ENCODE measurements around the gene ELMOD3.
"Not testable (repeated sequence)": the region's sequence is repeated elsewhere in the genome, so short reads cannot be mapped to it uniquely, and the experiment has no call there.

Gene ELMOD3

DNA sequence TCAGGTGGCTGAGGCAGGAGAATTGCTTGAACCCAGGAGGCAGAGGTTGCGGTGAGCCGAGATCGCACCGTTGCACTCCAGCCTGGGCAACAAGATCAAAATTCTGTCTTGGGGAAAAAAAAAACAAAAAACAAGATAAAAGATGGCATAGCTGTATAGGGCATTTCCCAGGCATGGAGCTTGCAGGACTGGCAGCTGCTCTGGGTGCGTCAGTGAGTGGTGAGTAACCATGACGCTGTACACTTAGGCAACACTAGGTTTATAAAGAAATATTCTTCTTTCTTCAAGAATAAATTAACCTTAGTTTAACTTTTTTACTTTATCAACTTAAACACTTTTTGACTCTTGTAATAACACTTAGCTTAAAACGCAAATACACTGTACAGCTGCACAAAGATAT lies 42.2 kb upstream of the ELMOD3 start:
- CTCF ChIA-PET, result interaction anchor here (1.4 to 1.8 kb wide), 2 partner anchors 24 to 295 kb away, joined by 3 to 4 read pairs; no protein-coding TSS in a partner anchor
- no peak overlapping the region for H3K4me3 ChIP-seq (ENCODE audit: control insufficient read depth in 1 of 7, extremely low read depth in 1 of 7, insufficient read depth in 4 of 7, low read depth in 2 of 7, low read length in 6 of 7)
- DNase-seq, result no peak

DNA sequence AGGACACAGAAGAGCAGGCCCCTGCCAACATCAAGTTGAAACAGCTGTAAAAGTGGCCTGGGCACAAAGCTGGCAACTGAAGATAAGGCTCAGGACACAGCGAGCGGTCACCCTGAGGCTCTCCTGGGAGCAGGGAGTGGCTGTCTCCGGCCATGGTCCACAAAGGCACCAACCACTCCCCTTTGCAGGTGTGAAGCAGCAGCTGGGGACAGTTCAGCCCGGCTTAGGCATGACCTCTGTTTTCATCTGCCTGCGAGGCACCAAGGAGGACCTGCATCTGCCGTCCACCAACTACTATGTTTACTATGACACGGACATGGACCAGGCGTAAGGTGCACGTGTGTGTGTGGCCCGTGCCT lies 39.7 kb upstream of the ELMOD3 start:
- Histone ChIP-seq H3K4me3 (ENCODE audit: control insufficient read depth in 1 of 7, extremely low read depth in 1 of 7, insufficient read depth in 4 of 7, low read depth in 2 of 7, low read length in 6 of 7) (no peak overlapping the region), H3K27me3 (replicated peaks in 2 of 5; ENCODE audit: control insufficient read depth in 4 of 5, insufficient read depth in 5 of 5, low read length in 4 of 5) (no peaks in the 10 kb centered on the region), H3K9me3 (ENCODE audit: control extremely low read depth in 1 of 5, control insufficient read depth in 4 of 5, insufficient read depth in 2 of 5, low read depth in 1 of 5, low read length in 4 of 5) (no peaks in the 10 kb centered on the region), H3K27ac (ENCODE audit: insufficient read depth in 1 of 2, low read depth in 1 of 2, low read length in 2 of 2, poor library complexity in 1 of 2, severe bottlenecking in 2 of 2) (no peak overlapping the region), H3K36me3 (ENCODE audit: control insufficient read depth in 4 of 4, insufficient read depth in 4 of 4, low read length in 3 of 4) (peaks cover 11 to 50% (median 28%) of the 10 kb centered on the region in 4 experiments), H3K4me1 (ENCODE audit: control extremely low read depth in 1 of 4, control insufficient read depth in 4 of 4, insufficient read depth in 4 of 4, low read length in 3 of 4) (peaks cover 0 to 7% (median 2%) of the 10 kb centered on the region in 4 experiments)
- no peak for DNase-seq
- WGBS (ENCODE audit: insufficient coverage), result over 99% methylated on average over 10 of the region's 10 CpGs
- POLR2A ChIA-PET, result no interaction called here
- CTCF ChIA-PET, result interaction anchor here (1.6 to 2.5 kb wide), 3 partner anchors 9 to 14 kb away, joined by 3 to 13 read pairs (median 3); no protein-coding TSS in a partner anchor

More for the DNA sequence above, 42.2 kb upstream of the ELMOD3 start:
- Histone ChIP-seq H3K27ac (ENCODE audit: insufficient read depth in 1 of 2, low read depth in 1 of 2, low read length in 2 of 2, poor library complexity in 1 of 2, severe bottlenecking in 2 of 2) (no peak overlapping the region), H3K4me1 (ENCODE audit: control extremely low read depth in 1 of 4, control insufficient read depth in 4 of 4, insufficient read depth in 4 of 4, low read length in 3 of 4) (peaks cover 5 to 23% (median 22%) of the 10 kb centered on the region in 4 experiments), H3K9me3 (ENCODE audit: control extremely low read depth in 1 of 5, control insufficient read depth in 4 of 5, insufficient read depth in 2 of 5, low read depth in 1 of 5, low read length in 4 of 5) (no peaks in the 10 kb centered on the region), H3K36me3 (ENCODE audit: control insufficient read depth in 4 of 4, insufficient read depth in 4 of 4, low read length in 3 of 4) (peaks cover 2 to 34% (median 13%) of the 10 kb centered on the region in 4 experiments), H3K27me3 (replicated peaks in 2 of 5; ENCODE audit: control insufficient read depth in 4 of 5, insufficient read depth in 5 of 5, low read length in 4 of 5) (no peaks in the 10 kb centered on the region)
- WGBS (ENCODE audit: insufficient coverage), result 90% methylated on average over 6 of the region's 7 CpGs
- POLR2A ChIA-PET, result no interaction called here

DNA sequence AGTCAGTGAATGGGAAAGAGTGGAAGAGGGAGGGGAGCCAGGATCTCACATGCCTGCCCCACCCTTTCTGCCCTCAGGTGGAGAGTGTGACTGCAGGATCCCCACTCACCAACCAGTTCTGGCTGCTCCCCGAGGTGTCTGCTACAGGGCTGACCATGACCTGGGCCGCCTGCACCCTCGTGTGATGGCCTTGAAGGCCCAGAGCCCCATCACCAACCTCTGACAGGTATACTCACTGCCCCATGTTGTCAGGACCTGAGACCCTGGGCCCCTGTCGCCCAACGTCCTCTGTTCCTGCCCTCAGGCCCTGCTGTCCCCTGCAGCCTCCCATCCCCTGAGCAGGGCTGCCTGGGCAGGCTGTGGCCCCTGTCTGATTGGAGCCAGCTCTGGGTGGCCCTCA lies 38.6 kb upstream of the ELMOD3 start:
- H3K4me1 ChIP-seq (ENCODE audit: control extremely low read depth in 1 of 4, control insufficient read depth in 4 of 4, insufficient read depth in 4 of 4, low read length in 3 of 4); H3K27me3 ChIP-seq (replicated peaks in 2 of 5; ENCODE audit: control insufficient read depth in 4 of 5, insufficient read depth in 5 of 5, low read length in 4 of 5); POLR2A ChIA-PET; H3K27ac ChIP-seq (ENCODE audit: insufficient read depth in 1 of 2, low read depth in 1 of 2, low read length in 2 of 2, poor library complexity in 1 of 2, severe bottlenecking in 2 of 2); H3K9me3 ChIP-seq (ENCODE audit: control extremely low read depth in 1 of 5, control insufficient read depth in 4 of 5, insufficient read depth in 2 of 5, low read depth in 1 of 5, low read length in 4 of 5); H3K4me3 ChIP-seq (ENCODE audit: control insufficient read depth in 1 of 7, extremely low read depth in 1 of 7, insufficient read depth in 4 of 7, low read depth in 2 of 7, low read length in 6 of 7); DNase-seq: not testable (repeated sequence)
- CTCF ChIA-PET, result interaction anchor here (1.6 kb wide), 1 partner anchor 8 kb away, joined by 3 read pairs; no protein-coding TSS in a partner anchor
- no CpG with 5 or more reads among the region's 5 CpGs for WGBS (ENCODE audit: insufficient coverage)
- peaks cover 19 to 60% (median 36%) of the 10 kb centered on the region in 4 experiments for H3K36me3 ChIP-seq (ENCODE audit: control insufficient read depth in 4 of 4, insufficient read depth in 4 of 4, low read length in 3 of 4)

DNA sequence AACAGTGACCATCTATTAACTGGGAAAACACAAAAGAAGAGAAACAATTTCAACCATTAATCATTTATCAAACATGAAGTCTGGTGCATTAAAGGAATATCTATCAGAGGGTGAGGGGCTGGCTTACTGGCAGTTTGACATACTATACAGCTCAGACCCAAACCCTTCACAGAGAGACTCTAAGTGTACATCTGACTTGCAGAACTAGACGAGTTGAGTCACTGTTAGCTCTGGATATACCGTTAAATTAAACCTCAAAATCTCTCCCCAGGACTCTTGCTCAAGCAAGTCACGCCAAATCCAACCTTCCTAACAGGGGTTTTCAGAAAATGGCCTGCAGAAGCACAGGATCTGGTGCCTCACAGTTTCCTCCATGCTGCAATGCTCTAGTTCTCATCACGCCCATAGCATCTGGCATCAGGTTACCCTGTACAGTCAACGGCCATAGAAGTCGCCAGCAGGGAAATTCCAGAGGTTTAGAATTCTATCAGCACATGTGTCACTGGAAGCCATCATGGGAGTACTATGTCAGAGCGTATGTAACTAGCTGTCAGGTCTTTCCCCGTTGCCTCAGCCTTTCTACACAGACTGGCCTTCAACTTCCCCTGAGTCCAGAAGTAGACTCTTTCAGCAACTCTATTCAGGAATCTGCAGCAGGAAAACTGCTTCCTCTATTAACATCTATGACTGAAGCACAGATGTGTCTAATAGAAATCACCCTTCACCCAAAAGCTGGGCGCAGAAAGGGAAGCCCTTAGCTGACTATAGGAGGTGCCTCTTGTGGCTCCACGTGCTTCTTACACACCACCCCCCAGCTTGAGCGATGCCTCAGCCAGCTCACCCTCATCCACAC lies 36.1 kb upstream of the ELMOD3 start:
- no peak overlapping the region for H3K4me3 ChIP-seq (ENCODE audit: control insufficient read depth in 1 of 7, extremely low read depth in 1 of 7, insufficient read depth in 4 of 7, low read depth in 2 of 7, low read length in 6 of 7)
- peaks cover 26 to 83% (median 51%) of the 10 kb centered on the region in 4 experiments for H3K36me3 ChIP-seq (ENCODE audit: control insufficient read depth in 4 of 4, insufficient read depth in 4 of 4, low read length in 3 of 4)
- H3K4me1 ChIP-seq (ENCODE audit: control extremely low read depth in 1 of 4, control insufficient read depth in 4 of 4, insufficient read depth in 4 of 4, low read length in 3 of 4), result peaks cover 0 to 6% (median under 1%) of the 10 kb centered on the region in 4 experiments
- ChIA-PET CTCF (interaction anchor here (1.0 to 4.6 kb wide), 2 partner anchors 9 to 18 kb away, joined by 6 to 19 read pairs; no protein-coding TSS in a partner anchor), POLR2A (interaction anchor here (1.5 kb wide), 1 partner anchor 9 kb away, joined by 6 read pairs; the partner anchor contains the start of gene TGOLN2)
- no peak overlapping the region for H3K27ac ChIP-seq (ENCODE audit: insufficient read depth in 1 of 2, low read depth in 1 of 2, low read length in 2 of 2, poor library complexity in 1 of 2, severe bottlenecking in 2 of 2)
- H3K27me3 ChIP-seq (replicated peaks in 2 of 5; ENCODE audit: control insufficient read depth in 4 of 5, insufficient read depth in 5 of 5, low read length in 4 of 5), result no peaks in the 10 kb centered on the region
- WGBS (ENCODE audit: insufficient coverage), result 90% methylated on average over 11 of the region's 11 CpGs
- no peak for DNase-seq
- no peaks in the 10 kb centered on the region for H3K9me3 ChIP-seq (ENCODE audit: control extremely low read depth in 1 of 5, control insufficient read depth in 4 of 5, insufficient read depth in 2 of 5, low read depth in 1 of 5, low read length in 4 of 5)

DNA sequence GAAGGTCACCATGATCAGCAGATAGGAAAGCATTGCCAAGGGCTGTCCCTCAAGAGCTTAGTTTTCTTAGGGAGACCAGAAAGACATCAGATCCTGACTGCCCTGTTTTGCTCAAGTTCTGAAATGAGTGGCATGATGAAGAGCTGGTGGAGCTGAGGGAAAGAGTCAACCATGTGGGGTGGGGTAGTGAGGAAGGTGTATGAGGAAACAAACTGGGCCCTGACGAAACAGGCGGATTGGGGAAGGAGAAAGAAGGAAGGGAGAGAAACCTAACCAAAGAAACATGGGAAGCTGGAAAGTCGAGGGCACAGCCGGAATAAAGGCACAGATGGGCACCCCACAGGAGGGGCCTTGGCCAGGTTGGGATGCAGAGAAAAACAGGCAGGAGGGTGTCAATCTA lies 34.8 kb upstream of the ELMOD3 start:
- WGBS (ENCODE audit: insufficient coverage), result 94% methylated on average over 4 of the region's 4 CpGs
- CTCF ChIA-PET, result interaction anchor here (0.6 to 4.6 kb wide), 5 partner anchors 10 to 37 kb away, joined by 3 to 19 read pairs (median 3); no protein-coding TSS in a partner anchor

DNA sequence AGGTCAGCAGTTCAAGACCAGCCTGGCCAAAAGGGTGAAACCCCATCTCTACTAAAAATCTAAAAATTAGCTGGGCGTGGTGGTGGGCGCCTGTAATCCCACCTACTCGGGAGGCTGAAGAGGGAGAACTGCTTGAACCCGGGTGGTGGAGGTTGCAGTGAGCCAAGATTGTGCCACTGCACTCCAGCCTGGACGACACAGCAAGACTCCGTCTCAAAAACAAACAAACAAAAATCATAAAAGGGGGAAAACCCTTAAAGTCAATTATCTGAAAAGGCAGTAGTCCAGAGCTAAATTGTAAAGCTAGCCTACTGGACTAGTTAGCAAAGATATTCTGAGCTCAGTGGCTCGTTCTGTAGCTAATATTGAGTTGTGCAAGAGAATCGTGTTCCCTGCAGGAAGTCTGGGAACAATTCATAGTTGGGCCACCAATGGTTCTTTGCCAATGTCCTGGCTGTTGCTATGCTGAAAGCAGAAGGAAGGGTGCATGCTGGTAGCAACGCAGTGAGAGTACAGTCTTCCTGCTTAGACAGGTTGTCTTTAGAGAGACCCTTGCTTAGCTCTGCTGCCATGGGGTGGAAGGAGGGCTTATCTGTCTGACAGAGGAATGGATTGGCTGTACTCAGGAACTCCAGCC lies 31.1 kb upstream of the ELMOD3 start:
- H3K4me3 ChIP-seq (ENCODE audit: control insufficient read depth in 1 of 7, extremely low read depth in 1 of 7, insufficient read depth in 4 of 7, low read depth in 2 of 7, low read length in 6 of 7), result no peak overlapping the region
- no peaks in the 10 kb centered on the region for H3K27me3 ChIP-seq (replicated peaks in 2 of 5; ENCODE audit: control insufficient read depth in 4 of 5, insufficient read depth in 5 of 5, low read length in 4 of 5)
- no peaks in the 10 kb centered on the region for H3K9me3 ChIP-seq (ENCODE audit: control extremely low read depth in 1 of 5, control insufficient read depth in 4 of 5, insufficient read depth in 2 of 5, low read depth in 1 of 5, low read length in 4 of 5)
- POLR2A ChIA-PET, result no interaction called here
- H3K4me1 ChIP-seq (ENCODE audit: control extremely low read depth in 1 of 4, control insufficient read depth in 4 of 4, insufficient read depth in 4 of 4, low read length in 3 of 4), result peaks cover 16 to 42% (median 32%) of the 10 kb centered on the region in 4 experiments
- 94% methylated on average over 7 of the region's 9 CpGs for WGBS (ENCODE audit: insufficient coverage)
- peaks cover 29 to 73% (median 49%) of the 10 kb centered on the region in 4 experiments for H3K36me3 ChIP-seq (ENCODE audit: control insufficient read depth in 4 of 4, insufficient read depth in 4 of 4, low read length in 3 of 4)
- H3K27ac ChIP-seq (ENCODE audit: insufficient read depth in 1 of 2, low read depth in 1 of 2, low read length in 2 of 2, poor library complexity in 1 of 2, severe bottlenecking in 2 of 2), result no peak overlapping the region
- CTCF ChIA-PET, result interaction anchor here (1.0 to 1.2 kb wide), 2 partner anchors 8 to 13 kb away, joined by 3 to 4 read pairs; no protein-coding TSS in a partner anchor
- DNase-seq, result no peak

More for the DNA sequence above, 34.8 kb upstream of the ELMOD3 start:
- no peaks in the 10 kb centered on the region for H3K27me3 ChIP-seq (replicated peaks in 2 of 5; ENCODE audit: control insufficient read depth in 4 of 5, insufficient read depth in 5 of 5, low read length in 4 of 5)
- peaks cover 3 to 12% (median 4%) of the 10 kb centered on the region in 4 experiments for H3K4me1 ChIP-seq (ENCODE audit: control extremely low read depth in 1 of 4, control insufficient read depth in 4 of 4, insufficient read depth in 4 of 4, low read length in 3 of 4)
- DNase-seq, result no peak
- H3K27ac ChIP-seq (ENCODE audit: insufficient read depth in 1 of 2, low read depth in 1 of 2, low read length in 2 of 2, poor library complexity in 1 of 2, severe bottlenecking in 2 of 2), result peak overlapping the region in 1 of 2 experiments; percentile 23
- peaks cover 32 to 85% (median 58%) of the 10 kb centered on the region in 4 experiments for H3K36me3 ChIP-seq (ENCODE audit: control insufficient read depth in 4 of 4, insufficient read depth in 4 of 4, low read length in 3 of 4)
- POLR2A ChIA-PET, result no interaction called here
- H3K4me3 ChIP-seq (ENCODE audit: control insufficient read depth in 1 of 7, extremely low read depth in 1 of 7, insufficient read depth in 4 of 7, low read depth in 2 of 7, low read length in 6 of 7), result no peak overlapping the region
- H3K9me3 ChIP-seq (ENCODE audit: control extremely low read depth in 1 of 5, control insufficient read depth in 4 of 5, insufficient read depth in 2 of 5, low read depth in 1 of 5, low read length in 4 of 5), result no peaks in the 10 kb centered on the region

All from common myeloid progenitor, CD34-positive (primary cell).